HUES64 (cell line): ENCODE measurements around the gene PHF21B.
"Not testable (repeated sequence)": the region's sequence is repeated elsewhere in the genome, so short reads cannot be mapped to it uniquely, and the experiment has no call there.

Experiments used
- H3K27ac ChIP-seq: 2 replicates; pipeline ENCODE4 v1.7.0; 2013; ENCODE audit warnings: low read depth, low read length, inconsistent platforms
- H3K27me3 ChIP-seq: 2 replicates; pipeline ENCODE4 v1.6.1; 2013; ENCODE audit warnings: mild to moderate bottlenecking, low read length; ENCODE audit not compliant: insufficient read depth
- H3K36me3 ChIP-seq: 2 replicates; pipeline ENCODE4 v1.6.1; 2013; ENCODE audit warnings: mild to moderate bottlenecking, low read length; ENCODE audit not compliant: insufficient read depth
- H3K4me1 ChIP-seq: 2 replicates; pipeline ENCODE4 v1.6.1; 2013; ENCODE audit warnings: mild to moderate bottlenecking, low read length, moderate library complexity; ENCODE audit not compliant: insufficient read depth
- H3K4me3 ChIP-seq: 2 replicates; pipeline ENCODE4 v1.5.1; 2013; ENCODE audit warnings: mild to moderate bottlenecking, low read length, moderate library complexity
- H3K9ac ChIP-seq: 2 replicates; pipeline ENCODE4 v1.6.1; 2013; ENCODE audit warnings: mild to moderate bottlenecking, low read depth, low read length
- H3K9me3 ChIP-seq: 2 replicates; pipeline ENCODE4 v1.6.1; 2013; ENCODE audit warnings: low read depth, low read length; ENCODE audit not compliant: insufficient read depth
- WGBS: fragments of 150-250, 120-280 bp; methylation state at CpG from one replicate; pipeline ENCODE4 v1.1.7; 2013; ENCODE audit warnings: missing lambda C conversion rate; 5-methylcytosine and 5-hydroxymethylcytosine counted together

PHF21B gene

GRCh38 chr22:44904492-44905152 is 105.2 kb downstream of the PHF21B start:
- H3K36me3 ChIP-seq = peaks cover 62% of the 10 kb centered on the region
- not testable (repeated sequence) for H3K27me3 ChIP-seq, H3K4me3 ChIP-seq, H3K9ac ChIP-seq, H3K4me1 ChIP-seq, H3K27ac ChIP-seq
- peaks cover 20% of the 10 kb centered on the region for H3K9me3 ChIP-seq
- WGBS = 92% methylated on average over 3 of the region's 5 CpGs

GRCh38 chr22:44903164-44903563 is 106.6 kb downstream of the PHF21B start:
- Histone ChIP-seq H3K36me3 (peaks cover 49% of the 10 kb centered on the region), H3K9me3 (peaks cover 20% of the 10 kb centered on the region)
- not testable (repeated sequence) for H3K9ac ChIP-seq, H3K4me1 ChIP-seq, H3K27me3 ChIP-seq, H3K4me3 ChIP-seq, H3K27ac ChIP-seq
- no CpG with 5 or more reads among the region's 2 CpGs for WGBS

GRCh38 chr22:44901301-44901700 is 108.5 kb downstream of the PHF21B start:
- Histone ChIP-seq H3K4me1 (no peaks in the 10 kb centered on the region), H3K27me3 (no peaks in the 10 kb centered on the region), H3K4me3 (no peak overlapping the region), H3K27ac (no peak overlapping the region), H3K9ac (no peak overlapping the region), H3K9me3 (peaks cover 20% of the 10 kb centered on the region), H3K36me3 (peaks cover 35% of the 10 kb centered on the region)
- 91% methylated on average over 2 of the region's 2 CpGs for WGBS

GRCh38 chr22:44898236-44898635 is 111.6 kb downstream of the PHF21B start:
- H3K27me3 ChIP-seq = no peaks in the 10 kb centered on the region
- peaks cover 20% of the 10 kb centered on the region for H3K9me3 ChIP-seq
- 96% methylated on average over 5 of the region's 6 CpGs for WGBS
- no peak overlapping the region for H3K27ac ChIP-seq
- H3K36me3 ChIP-seq = peaks cover 46% of the 10 kb centered on the region
- no peak overlapping the region for H3K9ac ChIP-seq
- no peaks in the 10 kb centered on the region for H3K4me1 ChIP-seq
- H3K4me3 ChIP-seq = no peak overlapping the region

- Histone ChIP-seq H3K27me3 (no peaks in the 10 kb centered on the region), H3K36me3 (peaks cover 48% of the 10 kb centered on the region), H3K4me1 (no peaks in the 10 kb centered on the region), H3K9me3 (no peaks in the 10 kb centered on the region), H3K9ac (no peak overlapping the region), H3K4me3 (no peak overlapping the region), H3K27ac (no peak overlapping the region)
- 95% methylated on average over 23 of the region's 23 CpGs for WGBS
These were observed 114.3 kb downstream of the PHF21B start for GRCh38 chr22:44895296-44896055.

GRCh38 chr22:44894782-44895181 is 115.0 kb downstream of the PHF21B start:
- no peak overlapping the region for H3K4me3 ChIP-seq

GRCh38 chr22:44894321-44894720 is 115.5 kb downstream of the PHF21B start:
- Histone ChIP-seq H3K9me3 (no peaks in the 10 kb centered on the region), H3K36me3 (peaks cover 46% of the 10 kb centered on the region), H3K27me3 (no peaks in the 10 kb centered on the region), H3K9ac (no peak overlapping the region), H3K27ac (no peak overlapping the region), H3K4me1 (no peaks in the 10 kb centered on the region), H3K4me3 (no peak overlapping the region)
- 96% methylated on average over 12 of the region's 12 CpGs for WGBS

More at GRCh38 chr22:44894782-44895181, 115.0 kb downstream of the PHF21B start:
- Histone ChIP-seq H3K9ac (no peak overlapping the region), H3K4me1 (no peaks in the 10 kb centered on the region), H3K9me3 (no peaks in the 10 kb centered on the region), H3K27me3 (no peaks in the 10 kb centered on the region), H3K36me3 (peaks cover 49% of the 10 kb centered on the region), H3K27ac (no peak overlapping the region)
- 93% methylated on average over 14 of the region's 14 CpGs for WGBS

GRCh38 chr22:44893731-44894080 is 116.1 kb downstream of the PHF21B start:
- Histone ChIP-seq H3K27me3 (no peaks in the 10 kb centered on the region), H3K36me3 (peaks cover 46% of the 10 kb centered on the region), H3K4me1 (peaks cover 2% of the 10 kb centered on the region; the same call in 1 of the 2 replicates), H3K9me3 (no peaks in the 10 kb centered on the region), H3K27ac (no peak overlapping the region), H3K9ac (no peak overlapping the region), H3K4me3 (no peak overlapping the region)
- 84% methylated on average over 7 of the region's 7 CpGs for WGBS

- H3K9me3 ChIP-seq = no peaks in the 10 kb centered on the region
- no peak overlapping the region for H3K4me3 ChIP-seq
- H3K4me1 ChIP-seq = peaks cover 6% of the 10 kb centered on the region; the same call in 1 of the 2 replicates
- no peak overlapping the region for H3K9ac ChIP-seq
- H3K27ac ChIP-seq = no peak overlapping the region
- H3K27me3 ChIP-seq = no peaks in the 10 kb centered on the region
- WGBS = 97% methylated on average over 20 of the region's 20 CpGs
- H3K36me3 ChIP-seq = peaks cover 46% of the 10 kb centered on the region
These were observed 116.7 kb downstream of the PHF21B start for GRCh38 chr22:44892803-44893730.

GRCh38 chr22:44892243-44892642 is 117.6 kb downstream of the PHF21B start:
- Histone ChIP-seq H3K9ac (no peak overlapping the region), H3K36me3 (peaks cover 49% of the 10 kb centered on the region)

GRCh38 chr22:44891791-44892190 is 118.0 kb downstream of the PHF21B start:
- no peaks in the 10 kb centered on the region for H3K9me3 ChIP-seq
- no peak overlapping the region for H3K27ac ChIP-seq
- H3K4me3 ChIP-seq = no peak overlapping the region
- peaks cover 51% of the 10 kb centered on the region for H3K36me3 ChIP-seq
- peaks cover 6% of the 10 kb centered on the region; the same call in 1 of the 2 replicates for H3K4me1 ChIP-seq
- H3K27me3 ChIP-seq = no peaks in the 10 kb centered on the region
- 97% methylated on average over 11 of the region's 11 CpGs for WGBS
- H3K9ac ChIP-seq = no peak overlapping the region

More at GRCh38 chr22:44892243-44892642, 117.6 kb downstream of the PHF21B start:
- H3K4me1 ChIP-seq = peaks cover 6% of the 10 kb centered on the region; the same call in 1 of the 2 replicates
- 93% methylated on average over 13 of the region's 13 CpGs for WGBS
- H3K4me3 ChIP-seq = no peak overlapping the region
- no peaks in the 10 kb centered on the region for H3K9me3 ChIP-seq
- H3K27me3 ChIP-seq = no peaks in the 10 kb centered on the region
- no peak overlapping the region for H3K27ac ChIP-seq
